Rectal smooth muscle tissue (tissue), 1 donor: ENCODE results near the gene PODN.

ENCODE experiments used
- H3K27ac ChIP-seq: one replicate; pipeline ENCODE4 v1.7.0; 2013; ENCODE audit warnings: low read depth, low read length, inconsistent platforms
- H3K27me3 ChIP-seq: one replicate; pipeline ENCODE4 v1.7.0; 2013; ENCODE audit warnings: low read length; ENCODE audit not compliant: control insufficient read depth, insufficient read depth
- H3K36me3 ChIP-seq: one replicate; pipeline ENCODE4 v1.7.0; 2013; ENCODE audit warnings: low read length; ENCODE audit not compliant: control insufficient read depth, insufficient read depth
- H3K4me1 ChIP-seq: one replicate; pipeline ENCODE4 v1.7.0; 2013; ENCODE audit warnings: low read length; ENCODE audit not compliant: control insufficient read depth, insufficient read depth
- H3K4me3 ChIP-seq: one replicate; pipeline ENCODE4 v1.7.0; 2013; ENCODE audit warnings: low read length
- H3K9ac ChIP-seq: one replicate; pipeline ENCODE4 v1.7.0; 2013; ENCODE audit warnings: low read length

The PODN gene

GRCh38 chr1:53061859-53062707, at the start of gene PODN:
Gene PODN, plus strand, starts transcription at chr1:53062213. Its CDS starts 7,643 bp downstream, at chr1:53069856.
- peak within 1 kb of the TSS; percentile 72 for H3K27ac ChIP-seq
- peaks cover 10% of the 10 kb centered on the region for H3K4me1 ChIP-seq
- H3K9ac ChIP-seq: peak within 1 kb of the TSS; percentile 58

GRCh38 chr1:53014791-53015507, 47.1 kb upstream of the PODN start:
- H3K27ac ChIP-seq: peak overlapping the region; percentile 21
- peak overlapping the region; percentile 81 for H3K4me3 ChIP-seq
- no peaks in the 10 kb centered on the region for H3K36me3 ChIP-seq
- H3K27me3 ChIP-seq: no peaks in the 10 kb centered on the region
- peaks cover 2% of the 10 kb centered on the region for H3K4me1 ChIP-seq
- no peak overlapping the region for H3K9ac ChIP-seq

More at GRCh38 chr1:53061859-53062707, at the start of gene PODN:
- H3K27me3 ChIP-seq: peaks cover 4% of the 10 kb centered on the region
- no peaks in the 10 kb centered on the region for H3K36me3 ChIP-seq
- peak within 1 kb of the TSS; percentile 66 for H3K4me3 ChIP-seq

- Histone ChIP-seq H3K36me3 (no peaks in the 10 kb centered on the region), H3K4me1 (peaks cover 2% of the 10 kb centered on the region), H3K27ac (no peak overlapping the region), H3K9ac (no peak overlapping the region), H3K4me3 (peak overlapping the region; percentile 81), H3K27me3 (no peaks in the 10 kb centered on the region)
Observed at GRCh38 chr1:53015508-53015860, 46.5 kb upstream of the PODN start.

GRCh38 chr1:53016705-53017104, 45.3 kb upstream of the PODN start:
- Histone ChIP-seq H3K9ac (no peak overlapping the region), H3K36me3 (no peaks in the 10 kb centered on the region), H3K4me1 (peaks cover 2% of the 10 kb centered on the region), H3K27ac (no peak overlapping the region), H3K27me3 (no peaks in the 10 kb centered on the region), H3K4me3 (no peak overlapping the region)

GRCh38 chr1:53020588-53020987, 41.4 kb upstream of the PODN start:
- peaks cover 1% of the 10 kb centered on the region for H3K4me1 ChIP-seq
- H3K9ac ChIP-seq: no peak overlapping the region
- no peak overlapping the region for H3K4me3 ChIP-seq
- no peaks in the 10 kb centered on the region for H3K27me3 ChIP-seq
- H3K27ac ChIP-seq: no peak overlapping the region
- H3K36me3 ChIP-seq: no peaks in the 10 kb centered on the region

- Histone ChIP-seq H3K4me1 (peaks cover 3% of the 10 kb centered on the region), H3K9ac (no peak overlapping the region), H3K4me3 (no peak overlapping the region), H3K36me3 (no peaks in the 10 kb centered on the region), H3K27me3 (no peaks in the 10 kb centered on the region), H3K27ac (no peak overlapping the region)
Observed at GRCh38 chr1:53022179-53022578, 39.8 kb upstream of the PODN start.

- no peak overlapping the region for H3K9ac ChIP-seq
- H3K36me3 ChIP-seq: no peaks in the 10 kb centered on the region
- no peaks in the 10 kb centered on the region for H3K27me3 ChIP-seq
- H3K27ac ChIP-seq: no peak overlapping the region
- peaks cover 3% of the 10 kb centered on the region for H3K4me1 ChIP-seq
- H3K4me3 ChIP-seq: no peak overlapping the region
Observed at GRCh38 chr1:53023546-53023945, 38.5 kb upstream of the PODN start.

GRCh38 chr1:53024117-53024516, 37.9 kb upstream of the PODN start:
- Histone ChIP-seq H3K4me1 (peaks cover 3% of the 10 kb centered on the region), H3K36me3 (peaks cover under 1% of the 10 kb centered on the region), H3K9ac (no peak overlapping the region), H3K4me3 (no peak overlapping the region), H3K27me3 (no peaks in the 10 kb centered on the region), H3K27ac (no peak overlapping the region)

GRCh38 chr1:53025034-53025768, 36.8 kb upstream of the PODN start:
- Histone ChIP-seq H3K27me3 (no peaks in the 10 kb centered on the region), H3K4me3 (no peak overlapping the region), H3K27ac (peak overlapping the region; percentile 59), H3K9ac (no peak overlapping the region), H3K4me1 (peaks cover 3% of the 10 kb centered on the region), H3K36me3 (peaks cover 4% of the 10 kb centered on the region)

- no peaks in the 10 kb centered on the region for H3K27me3 ChIP-seq
- no peak overlapping the region for H3K4me3 ChIP-seq
- no peak overlapping the region for H3K9ac ChIP-seq
- H3K4me1 ChIP-seq: peaks cover 3% of the 10 kb centered on the region
- H3K27ac ChIP-seq: peak overlapping the region; percentile 59
- H3K36me3 ChIP-seq: peaks cover 4% of the 10 kb centered on the region
Observed at GRCh38 chr1:53025769-53026112, 36.3 kb upstream of the PODN start.

GRCh38 chr1:53026254-53026653, 35.8 kb upstream of the PODN start:
- H3K9ac ChIP-seq: no peak overlapping the region
- peak overlapping the region; percentile 39 for H3K27ac ChIP-seq
- H3K36me3 ChIP-seq: peaks cover 4% of the 10 kb centered on the region
- no peaks in the 10 kb centered on the region for H3K27me3 ChIP-seq
- peaks cover 3% of the 10 kb centered on the region for H3K4me1 ChIP-seq
- no peak overlapping the region for H3K4me3 ChIP-seq

GRCh38 chr1:53031732-53032131, 30.3 kb upstream of the PODN start:
- H3K4me3 ChIP-seq: no peak overlapping the region
- H3K36me3 ChIP-seq: peaks cover 10% of the 10 kb centered on the region
- no peaks in the 10 kb centered on the region for H3K27me3 ChIP-seq
- no peaks in the 10 kb centered on the region for H3K4me1 ChIP-seq
- H3K27ac ChIP-seq: no peak overlapping the region
- H3K9ac ChIP-seq: no peak overlapping the region
